H1 (cell line): ENCODE results near the gene UGT1A9. TPM values are rescaled to one million over a fixed set of nuclear protein-coding genes. Genes with fewer than 3 reads are reported as not detected.

Source experiments
- CTCF ChIA-PET: fragments of 300-600 bp; sonication (Branson Sonifier 250); formaldehyde crosslinking; loops from one replicate; lab custom pipeline; 2021; ENCODE audit not compliant: partially characterized antibody; lab: Charles Lee
- POLR2A ChIA-PET: fragments of 300-600 bp; sonication (Branson Sonifier 250); formaldehyde crosslinking; loops from one replicate; lab custom pipeline; 2021; ENCODE audit warnings: inconsistent platforms; ENCODE audit not compliant: partially characterized antibody; lab: Charles Lee
- DNase-seq, 2 experiments: peaks; one replicate each; pipeline versions ENCODE4 v3.0.0 to v3.0.0-alpha.2; 2010 to 2022; ENCODE audit warnings: low spot score in 2 of 2, low read depth in 1 of 2, mixed read lengths in 1 of 2
- FAIRE-seq: peaks from 2 replicates; lab custom pipeline; 2011; peaks lifted over from hg19 to GRCh38; lab: Jason Lieb, UNC
- H2AFZ ChIP-seq: 2 replicates; pipeline ENCODE4 v1.8.1; 2012; ENCODE audit warnings: low read length, inconsistent platforms
- H2AK5ac ChIP-seq: 2 replicates; pipeline ENCODE4 v1.6.1; 2013; ENCODE audit warnings: low read depth, low read length
- H2BK120ac ChIP-seq: replicated peaks from 2 replicates; pipeline ENCODE3; 2013; ENCODE audit warnings: low read depth, low read length, inconsistent platforms
- H2BK12ac ChIP-seq: 2 replicates; pipeline ENCODE4 v1.6.1; 2013; ENCODE audit warnings: low read depth, low read length
- H2BK15ac ChIP-seq: 2 replicates; pipeline ENCODE4 v1.6.1; 2013; ENCODE audit warnings: low read length
- H2BK20ac ChIP-seq: 2 replicates; pipeline ENCODE4 v1.6.1; 2013; ENCODE audit warnings: low read length
- H2BK5ac ChIP-seq: 2 replicates; pipeline ENCODE4 v1.6.1; 2013; ENCODE audit warnings: low read depth, low read length
- H3K14ac ChIP-seq: 2 replicates; pipeline ENCODE4 v1.6.1; 2013; ENCODE audit warnings: inconsistent platforms; ENCODE audit not compliant: insufficient read length
- H3K18ac ChIP-seq: 2 replicates; pipeline ENCODE4 v1.6.1; 2013; ENCODE audit warnings: low read length; ENCODE audit errors: extremely low read depth
- H3K23ac ChIP-seq: 2 replicates; pipeline ENCODE4 v1.6.1; 2013; ENCODE audit warnings: inconsistent platforms; ENCODE audit not compliant: insufficient read length
- H3K23me2 ChIP-seq: 2 replicates; pipeline ENCODE4 v1.6.1; 2013; ENCODE audit warnings: low read depth, low read length
- H3K27ac ChIP-seq: 2 replicates; pipeline ENCODE4 v1.6.1; 2011; ENCODE audit warnings: low read depth, low read length, inconsistent platforms
- H3K27me3 ChIP-seq, 4 experiments: replicated peaks in 1 of 4; 1 replicate in 1 of 4; 2 replicates in 3 of 4; pipeline versions ENCODE4 v1.6.1 to v1.8.1; 2011 to 2013; ENCODE audit warnings: low read length in 3 of 4, mild to moderate bottlenecking in 3 of 4, inconsistent platforms in 2 of 4, mixed read lengths in 2 of 4, moderate library complexity in 1 of 4; ENCODE audit not compliant: control insufficient read depth in 3 of 4, insufficient read depth in 3 of 4; ENCODE audit errors: extremely low read depth in 1 of 4
- H3K36me3 ChIP-seq, 4 experiments: 2 replicates each; pipeline versions ENCODE4 v1.6.1 to v1.8.1; 2011 to 2013; ENCODE audit warnings: mild to moderate bottlenecking in 4 of 4, low read length in 3 of 4, moderate library complexity in 2 of 4, control low read depth in 1 of 4, inconsistent platforms in 1 of 4; ENCODE audit not compliant: insufficient read depth in 4 of 4, control insufficient read depth in 2 of 4
- H3K4ac ChIP-seq: replicated peaks from 2 replicates; pipeline ENCODE3; 2013; ENCODE audit warnings: low read length, low read depth, mixed read lengths, inconsistent platforms; ENCODE audit not compliant: insufficient read length
- H3K4me1 ChIP-seq, 4 experiments: replicated peaks in 1 of 4; 1 replicate in 1 of 4; 2 replicates in 3 of 4; pipeline versions ENCODE4 v1.6.1 to v1.8.1; 2011 to 2013; ENCODE audit warnings: low read length in 3 of 4, inconsistent platforms in 2 of 4, mixed read lengths in 1 of 4; ENCODE audit not compliant: insufficient read depth in 4 of 4, control insufficient read depth in 3 of 4
- H3K4me2 ChIP-seq, 2 experiments: 2 replicates each; pipeline versions ENCODE4 v1.6.1 to v1.8.1; 2011 to 2013; ENCODE audit warnings: low read depth in 2 of 2, low read length in 2 of 2, control low read depth in 1 of 2, inconsistent platforms in 1 of 2, mild to moderate bottlenecking in 1 of 2; ENCODE audit not compliant: insufficient read depth in 1 of 2
- H3K4me3 ChIP-seq, 4 experiments: fragments of 200-600, 300-600 bp in 1 of 4; sonication (generic), shearing (Covaris generic), sonication (Bioruptor Twin) in 1 of 4; 2 replicates each; pipeline versions ENCODE4 v1.5.1 to v1.8.1; 2011 to 2016; ENCODE audit warnings: low read length in 4 of 4, low read depth in 3 of 4, control low read depth in 2 of 4, inconsistent platforms in 2 of 4, mild to moderate bottlenecking in 2 of 4, mixed read lengths in 1 of 4, moderate library complexity in 1 of 4; ENCODE audit not compliant: insufficient read depth in 2 of 4; ENCODE audit errors: extremely low read depth in 1 of 4
- H3K56ac ChIP-seq: replicated peaks from 2 replicates; pipeline ENCODE3; 2013; ENCODE audit warnings: low read depth, mild to moderate bottlenecking, mixed read lengths, low read length, inconsistent platforms; ENCODE audit not compliant: insufficient read length
- H3K79me1 ChIP-seq: 2 replicates; pipeline ENCODE4 v1.6.1; 2013; ENCODE audit warnings: low read depth, low read length, control low read depth
- H3K79me2 ChIP-seq, 2 experiments: 2 replicates each; pipeline versions ENCODE4 v1.6.1 to v1.8.1; 2012 to 2013; ENCODE audit warnings: low read length in 2 of 2, mild to moderate bottlenecking in 2 of 2, inconsistent platforms in 1 of 2; ENCODE audit not compliant: insufficient read depth in 2 of 2, control insufficient read depth in 1 of 2
- H3K9ac ChIP-seq, 4 experiments: replicated peaks in 1 of 4; 1 replicate in 1 of 4; 2 replicates in 3 of 4; pipeline versions ENCODE4 v1.6.1 to v1.8.1; 2011 to 2013; ENCODE audit warnings: low read depth in 3 of 4, low read length in 3 of 4, control low read depth in 2 of 4, mild to moderate bottlenecking in 2 of 4, moderate library complexity in 2 of 4, inconsistent platforms in 1 of 4; ENCODE audit errors: extremely low read depth in 1 of 4
- H3K9me3 ChIP-seq, 2 experiments: 2 replicates each; pipeline versions ENCODE4 v1.6.1 to v1.8.1; 2012 to 2013; ENCODE audit warnings: mild to moderate bottlenecking in 2 of 2, moderate library complexity in 2 of 2, control low read depth in 1 of 2, inconsistent platforms in 1 of 2, low read depth in 1 of 2, low read length in 1 of 2, mixed read lengths in 1 of 2; ENCODE audit not compliant: insufficient read depth in 2 of 2
- H4K20me1 ChIP-seq, 2 experiments: replicated peaks in 1 of 2; 2 replicates each; pipeline versions ENCODE3 to v1.8.1; 2011 to 2013; ENCODE audit warnings: inconsistent platforms in 2 of 2, low read length in 2 of 2, mild to moderate bottlenecking in 1 of 2; ENCODE audit not compliant: insufficient read depth in 2 of 2, control insufficient read depth in 1 of 2
- H4K5ac ChIP-seq: 2 replicates; pipeline ENCODE4 v1.6.1; 2013; ENCODE audit warnings: low read length, low read depth, mixed read lengths, inconsistent platforms; ENCODE audit not compliant: insufficient read length
- H4K8ac ChIP-seq: 2 replicates; pipeline ENCODE4 v1.8.0; 2013; ENCODE audit warnings: mild to moderate bottlenecking, moderate library complexity, low read length, inconsistent platforms; ENCODE audit not compliant: insufficient read depth; ENCODE audit errors: extremely low read depth
- H4K91ac ChIP-seq: replicated peaks from 2 replicates; pipeline ENCODE3; 2013; ENCODE audit warnings: low read length, mixed read lengths, inconsistent platforms; ENCODE audit not compliant: insufficient read length
- BRCA1 ChIP-seq: IDR thresholded peaks from 2 replicates; pipeline ENCODE4 v1.6.1; 2012; ENCODE audit warnings: low read depth, low read length, improper control_type of control experiment
- E2F6 ChIP-seq: IDR thresholded peaks from 2 replicates; pipeline ENCODE4 v1.6.1; 2012; ENCODE audit warnings: inconsistent platforms
- JUN ChIP-seq: IDR thresholded peaks from 2 replicates; pipeline ENCODE4 v1.6.1; 2011; ENCODE audit warnings: low read depth, mild to moderate bottlenecking, improper control_type of control experiment, low read length
- RBBP5 ChIP-seq: IDR thresholded peaks from 2 replicates; pipeline ENCODE4 v1.7.1; 2012; ENCODE audit warnings: low read depth, mild to moderate bottlenecking, inconsistent platforms, low read length, moderate library complexity, borderline replicate concordance
- RNF2 ChIP-seq: fragments of 200-900, 300-1000 bp; sonication (generic); IDR thresholded peaks from 2 replicates; pipeline ENCODE4 v1.7.1; 2016; ENCODE audit warnings: borderline replicate concordance, low read depth, mild to moderate bottlenecking, antibody characterized with exemption, low read length; ENCODE audit not compliant: poor library complexity, severe bottlenecking; ENCODE audit errors: missing control alignments
- SUZ12 ChIP-seq: fragments of 200-600 bp; sonication (generic); IDR thresholded peaks from 2 replicates; pipeline ENCODE4 v1.6.1; 2012; ENCODE audit warnings: mild to moderate bottlenecking, inconsistent platforms, low read length, moderate library complexity, mixed read lengths
- ZNF274 ChIP-seq: IDR thresholded peaks from 2 replicates; pipeline ENCODE4 v1.7.0; 2012; ENCODE audit warnings: low read length, borderline replicate concordance; ENCODE audit errors: extremely low read depth
- WGBS, 2 experiments: shearing (Covaris generic) in 1 of 2; methylation state at CpG; one replicate each; pipeline versions ENCODE4 v1.1.6 to v1.1.7; 2013 to 2015; ENCODE audit warnings: low lambda C conversion rate in 2 of 2, mixed read lengths in 2 of 2, inconsistent platforms in 1 of 2, low coverage in 1 of 2, missing lambda C conversion rate in 1 of 2; ENCODE audit not compliant: insufficient replicate concordance in 2 of 2, insufficient coverage in 1 of 2, insufficient read length in 1 of 2; ENCODE audit errors: extremely low coverage in 1 of 2, missing lambda C conversion rate in 1 of 2; 5-methylcytosine and 5-hydroxymethylcytosine counted together
- polyA plus RNA-seq, 7 experiments: library from polyadenylated mRNA; depleted of rRNA in 3 of 7; stranded (reverse) in 5 of 7; unstranded in 2 of 7; fragments of >200 nt in 5 of 7; fragments of 200-250 nt in 2 of 7; gene quantifications; 1 replicate in 5 of 7; 2 replicates in 1 of 7; 4 replicates in 1 of 7; pipeline versions ENCODE4 v1.2.1 to v1.2.3, GENCODE V29; 2011 to 2013; ENCODE audit warnings: missing spikeins in 2 of 7, mixed read lengths in 2 of 7
- total RNA-seq: library from RNA; stranded (reverse); fragmentation: NEBNext Ultra II Directional; extraction: Animal tissue kit (Norgen Biotek cat#: 25700); gene quantifications from 2 replicates; pipeline ENCODE4 v1.2.1, GENCODE V29; 2021

UGT1A9 gene
- total and polyA plus RNA-seq, 2 of the 8 experiments (the other 6 are each of a cell fraction or from before 2014, with no cell fraction given): not detected

- Histone ChIP-seq H3K79me2 (no peaks in the 10 kb centered on the region), H2AFZ (peak within 1 kb of the TSS; percentile 94; the same call in 1 of the 2 replicates), H2BK120ac (no peak within 1 kb of the TSS), H2BK15ac (no peak within 1 kb of the TSS), H2AK5ac (no peak within 1 kb of the TSS), H3K36me3 (no peaks in the 10 kb centered on the region), H3K23ac (no peak within 1 kb of the TSS), H2BK20ac (no peak within 1 kb of the TSS), H3K23me2 (no peaks in the 10 kb centered on the region), H4K8ac (no peak within 1 kb of the TSS), H2BK5ac (no peak within 1 kb of the TSS), H4K91ac (no peak within 1 kb of the TSS), H4K20me1 (no peaks in the 10 kb centered on the region), H3K4ac (no peak within 1 kb of the TSS), H3K9me3 (no peaks in the 10 kb centered on the region), H3K4me3 (no peak within 1 kb of the TSS), H3K56ac (no peak within 1 kb of the TSS), H3K14ac (no peak within 1 kb of the TSS), H3K27ac (no peak within 1 kb of the TSS), H3K79me1 (no peaks in the 10 kb centered on the region), H3K9ac (no peak within 1 kb of the TSS), H3K27me3 (peaks cover 0 to 1% (median 0%) of the 10 kb centered on the region in 4 experiments; a peak in 1 of 7 replicates), H3K4me1 (no peaks in the 10 kb centered on the region), H3K18ac (no peak within 1 kb of the TSS), H2BK12ac (no peak within 1 kb of the TSS), H3K4me2 (no peak within 1 kb of the TSS), H4K5ac (no peak within 1 kb of the TSS)
- FAIRE-seq (no peak), DNase-seq (no peak)
- POLR2A ChIA-PET: no interaction called here
- WGBS, 2 experiments: 90% methylated on average over 14 of the region's 14 CpGs; no CpG with 5 or more reads in 1 of the 2 experiments
- CTCF ChIA-PET: interaction anchor here (0.6 to 3.2 kb wide), 10 partner anchors 14 to 1243 kb away, joined by 3 to 19 read pairs (median 6); no protein-coding TSS in a partner anchor
- TF ChIP-seq BRCA1 (no peak), SUZ12 (no peak), RNF2 (no peak), ZNF274 (no peak), RBBP5 (no peak), E2F6 (no peak), JUN (no peak)
These were observed 41.0 kb downstream of the UGT1A9 start, which contains the start of gene UGT1A5 for GRCh38 chr2:233712611-233713261. UGT1A5 (plus strand) TSS chr2:233712907; CDS start chr2:233712992, 85 bp downstream.
